Mesodermal cell (in vitro differentiated cells): ENCODE data around the gene ZFYVE28.

ENCODE experiments used
- H3K27ac ChIP-seq: 2 replicates; pipeline ENCODE4 v1.7.0; 2013; ENCODE audit warnings: mild to moderate bottlenecking, low read depth, low read length, moderate library complexity; ENCODE audit not compliant: severe bottlenecking
- H3K36me3 ChIP-seq: 2 replicates; pipeline ENCODE4 v1.7.1; 2013; ENCODE audit warnings: mild to moderate bottlenecking, low read length, moderate library complexity; ENCODE audit not compliant: control insufficient read depth, insufficient read depth
- H3K4me1 ChIP-seq: one replicate; pipeline ENCODE4 v1.7.1; 2013; ENCODE audit warnings: mild to moderate bottlenecking, low read length; ENCODE audit not compliant: insufficient read depth, control insufficient read depth, poor library complexity, severe bottlenecking
- H3K4me3 ChIP-seq: 2 replicates; pipeline ENCODE4 v1.7.0; 2013; ENCODE audit warnings: low read length, control low read depth, mild to moderate bottlenecking; ENCODE audit not compliant: insufficient read depth, poor library complexity, severe bottlenecking; ENCODE audit errors: extremely low read depth
- H3K9me3 ChIP-seq: 2 replicates; pipeline ENCODE4 v1.7.1; 2013; ENCODE audit warnings: mild to moderate bottlenecking, low read length, moderate library complexity; ENCODE audit not compliant: control insufficient read depth
- WGBS, 2 experiments: methylation state at CpG; one replicate each; pipeline ENCODE4 v1.1.5; 2013; ENCODE audit warnings: missing lambda C conversion rate in 2 of 2; ENCODE audit not compliant: insufficient coverage in 2 of 2; 5-methylcytosine and 5-hydroxymethylcytosine counted together

The ZFYVE28 gene

GRCh38 chr4:2297606-2298531 lies 120.6 kb downstream of the ZFYVE28 start:
- 92 to 95% methylated on average over 33 to 37 of the region's 40 CpGs for WGBS, 2 experiments
- Histone ChIP-seq H3K9me3 (no peaks in the 10 kb centered on the region), H3K36me3 (no peaks in the 10 kb centered on the region), H3K4me3 (no peak overlapping the region), H3K4me1 (no peaks in the 10 kb centered on the region), H3K27ac (no peak overlapping the region)

DNA sequence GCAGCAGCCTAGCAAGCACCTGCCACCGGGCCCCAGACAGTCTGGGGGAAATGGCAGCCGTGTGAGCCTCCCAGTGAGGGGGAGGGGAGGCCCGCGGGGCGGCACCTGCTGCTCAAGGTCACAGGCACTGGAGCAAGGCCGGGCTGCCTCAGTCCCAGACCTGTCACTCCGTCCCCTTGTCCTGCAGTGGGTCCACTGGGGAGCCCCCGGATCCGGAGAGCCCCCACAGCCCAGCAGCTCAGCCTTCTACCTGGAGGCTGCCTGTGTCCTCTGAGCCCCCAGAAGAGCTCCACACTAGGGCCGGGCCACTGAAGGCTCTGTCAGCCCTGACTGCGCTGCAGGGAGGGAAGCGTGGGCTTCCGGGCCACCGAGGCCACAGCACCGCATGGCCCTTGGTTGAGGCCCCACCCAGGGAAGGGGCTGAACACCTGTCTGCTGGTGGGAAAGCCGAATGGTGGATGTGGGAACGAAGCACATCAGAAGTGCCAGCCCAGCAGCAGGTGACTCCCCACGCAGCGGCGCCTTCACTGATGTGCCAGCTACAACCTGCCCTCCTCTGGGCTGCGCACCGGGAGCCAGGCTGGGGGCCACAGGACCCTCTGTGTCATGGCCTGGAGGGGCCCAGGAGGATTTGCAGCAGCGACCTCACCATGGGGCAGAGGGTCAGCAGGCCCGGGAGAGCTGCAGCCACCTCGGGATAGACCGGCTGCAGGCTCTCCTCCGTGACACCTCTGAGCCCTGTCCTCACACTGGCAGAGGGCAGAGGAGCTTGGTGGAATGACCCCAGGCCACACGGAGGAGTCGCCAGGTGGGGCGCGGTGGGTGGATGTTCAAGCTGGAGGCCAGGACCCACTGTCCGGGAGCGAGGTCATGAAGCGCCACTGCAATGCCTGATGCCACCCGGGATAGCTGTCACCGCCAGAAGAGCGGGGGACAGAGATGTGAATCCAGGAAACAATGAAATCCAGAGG lies 121.5 kb downstream of the ZFYVE28 start:
- no peaks in the 10 kb centered on the region for H3K36me3 ChIP-seq
- WGBS, 2 experiments, result 81 to 82% methylated on average over 36 of the region's 37 CpGs
- no peak overlapping the region for H3K27ac ChIP-seq
- H3K4me1 ChIP-seq, result no peaks in the 10 kb centered on the region
- H3K9me3 ChIP-seq, result no peaks in the 10 kb centered on the region
- no peak overlapping the region for H3K4me3 ChIP-seq

GRCh38 chr4:2295900-2296442 lies 122.5 kb downstream of the ZFYVE28 start:
- Histone ChIP-seq H3K4me3 (no peak overlapping the region), H3K27ac (no peak overlapping the region), H3K9me3 (no peaks in the 10 kb centered on the region), H3K36me3 (no peaks in the 10 kb centered on the region), H3K4me1 (no peaks in the 10 kb centered on the region)
- 89 to 91% methylated on average over 10 to 14 of the region's 14 CpGs for WGBS, 2 experiments

DNA sequence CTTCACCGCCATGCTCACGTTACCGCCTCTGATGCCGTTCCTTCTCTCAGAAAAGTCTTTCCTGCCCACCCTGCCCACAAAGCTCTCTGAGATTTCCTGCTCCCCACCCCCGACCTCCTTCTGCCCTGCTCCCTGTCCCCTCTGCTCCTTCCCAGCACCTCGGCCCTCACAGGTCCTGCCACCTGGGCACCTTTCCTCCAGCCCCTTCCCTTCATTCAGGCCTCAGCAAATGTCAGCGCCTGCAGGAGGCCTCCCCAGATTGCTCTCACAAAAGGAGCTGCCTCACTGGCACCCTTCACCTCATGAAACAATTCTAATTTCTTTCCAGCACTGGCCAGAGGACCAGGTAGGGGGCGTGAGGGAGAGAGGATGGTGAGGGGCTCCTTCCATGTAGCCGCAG lies 122.9 kb downstream of the ZFYVE28 start:
- Histone ChIP-seq H3K4me1 (no peaks in the 10 kb centered on the region), H3K27ac (no peak overlapping the region), H3K9me3 (no peaks in the 10 kb centered on the region), H3K36me3 (no peaks in the 10 kb centered on the region), H3K4me3 (no peak overlapping the region)
- 87 to 96% methylated on average over 8 of the region's 9 CpGs for WGBS, 2 experiments

DNA sequence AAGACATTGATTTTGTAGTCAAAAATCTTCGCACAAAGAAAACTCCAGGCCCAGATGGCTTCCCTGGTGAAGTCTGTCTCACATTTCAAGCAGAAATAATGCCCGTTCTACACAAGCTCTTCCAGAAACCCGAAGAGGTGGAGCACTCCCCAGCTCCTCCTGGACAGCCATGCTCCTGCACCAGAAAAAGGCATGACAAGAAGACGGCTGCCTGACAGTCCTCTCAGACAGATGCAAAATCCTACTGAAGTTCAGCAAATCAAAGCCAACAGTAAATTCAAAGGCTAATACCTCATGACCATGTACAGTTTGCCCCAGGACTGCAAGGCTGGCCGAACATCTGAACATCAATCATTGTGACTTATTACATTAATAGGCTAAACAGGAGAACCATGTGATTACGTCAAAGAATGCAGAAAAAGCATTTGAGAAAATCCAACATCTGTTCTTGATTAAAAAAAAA lies 125.8 kb downstream of the ZFYVE28 start:
- Histone ChIP-seq H3K4me1 (no peaks in the 10 kb centered on the region), H3K4me3 (no peak overlapping the region), H3K27ac (no peak overlapping the region), H3K9me3 (no peaks in the 10 kb centered on the region), H3K36me3 (no peaks in the 10 kb centered on the region)
- 82 to 97% methylated on average over 3 to 5 of the region's 6 CpGs for WGBS, 2 experiments

- Histone ChIP-seq H3K36me3 (no peaks in the 10 kb centered on the region), H3K4me1 (no peaks in the 10 kb centered on the region), H3K4me3 (no peak overlapping the region), H3K27ac (no peak overlapping the region), H3K9me3 (no peaks in the 10 kb centered on the region)
- WGBS, 2 experiments, result 91 to 94% methylated on average over 17 to 19 of the region's 20 CpGs
Observed at GRCh38 chr4:2291705-2292645, 126.5 kb downstream of the ZFYVE28 start.

- Histone ChIP-seq H3K4me3 (no peak overlapping the region), H3K36me3 (no peaks in the 10 kb centered on the region), H3K4me1 (peaks cover 3% of the 10 kb centered on the region), H3K27ac (no peak overlapping the region), H3K9me3 (no peaks in the 10 kb centered on the region)
- WGBS, 2 experiments, result 85% methylated on average over 21 to 22 of the region's 24 CpGs
Observed at GRCh38 chr4:2290974-2291704, 127.3 kb downstream of the ZFYVE28 start.

- 94 to 96% methylated on average over 7 of the region's 9 CpGs for WGBS, 2 experiments
- Histone ChIP-seq H3K4me1 (peaks cover 9% of the 10 kb centered on the region), H3K9me3 (no peaks in the 10 kb centered on the region), H3K36me3 (no peaks in the 10 kb centered on the region), H3K4me3 (no peak overlapping the region), H3K27ac (no peak overlapping the region)
Observed at GRCh38 chr4:2290488-2290887, 128.0 kb downstream of the ZFYVE28 start.

DNA sequence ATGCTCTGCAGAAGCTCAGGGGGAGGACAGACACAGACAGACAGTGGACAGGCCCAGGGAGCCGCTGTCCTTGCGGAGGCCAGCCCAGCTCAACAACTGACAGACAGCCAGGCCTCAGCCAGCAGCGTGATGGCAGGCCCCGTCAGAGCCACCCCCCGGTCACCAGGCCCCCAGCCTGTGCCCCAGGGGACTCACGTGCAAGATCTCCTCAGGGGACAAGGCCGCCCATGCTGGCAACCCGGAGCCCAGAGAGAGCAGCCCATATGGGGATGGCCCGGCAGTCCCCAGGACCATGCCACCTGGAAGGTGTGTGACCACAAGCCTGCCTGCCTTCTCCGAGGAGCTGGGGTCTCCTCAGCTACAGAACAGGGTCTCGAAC lies 128.5 kb downstream of the ZFYVE28 start:
- 84 to 96% methylated on average over 10 to 11 of the region's 11 CpGs for WGBS, 2 experiments
- no peak overlapping the region for H3K4me3 ChIP-seq
- H3K27ac ChIP-seq, result no peak overlapping the region
- H3K9me3 ChIP-seq, result no peaks in the 10 kb centered on the region
- H3K36me3 ChIP-seq, result no peaks in the 10 kb centered on the region
- H3K4me1 ChIP-seq, result peaks cover 15% of the 10 kb centered on the region
